WERI-Rb-1 (cell line): ENCODE data around the gene VSX2.
A peak's percentile ranks its signal among the peaks of the same experiment; 100 is the strongest.

ENCODE experiments used
- DNase-seq: peaks from one replicate; pipeline ENCODE4 v3.0.0-alpha.2; 2020
- H3K27ac ChIP-seq: fragments of 250-450 bp; sonication (Bioruptor Pico); 2 replicates; pipeline ENCODE4 v1.5.1; 2020; ENCODE audit warnings: mild to moderate bottlenecking, moderate library complexity
- H3K27me3 ChIP-seq: fragments of 250-450 bp; sonication (Bioruptor Pico); 2 replicates; pipeline ENCODE4 v1.5.1; 2021; ENCODE audit warnings: mild to moderate bottlenecking, low read depth, moderate library complexity; ENCODE audit not compliant: insufficient read depth, severe bottlenecking
- H3K36me3 ChIP-seq: fragments of 250-450 bp; sonication (Bioruptor Pico); 2 replicates; pipeline ENCODE4 v1.5.1; 2020; ENCODE audit warnings: mild to moderate bottlenecking, moderate library complexity
- H3K4me3 ChIP-seq: 2 replicates; pipeline ENCODE4 v1.5.1; 2011; ENCODE audit warnings: low read depth, mild to moderate bottlenecking, control low read depth, low read length
- H3K9me3 ChIP-seq: fragments of 250-450 bp; sonication (Bioruptor Pico); 2 replicates; pipeline ENCODE4 v1.5.1; 2021; ENCODE audit warnings: mild to moderate bottlenecking, moderate library complexity; ENCODE audit not compliant: severe bottlenecking
- CTCF ChIP-seq: IDR thresholded peaks from 2 replicates; pipeline ENCODE4 v1.5.1; 2011; ENCODE audit warnings: low read depth, mild to moderate bottlenecking, control low read depth, inconsistent platforms, low read length

The VSX2 gene

GRCh38 chr14:74302634-74303569, 63.7 kb downstream of the VSX2 start, which contains the start of gene ABCD4:
ABCD4 (minus strand) TSS chr14:74302934; CDS start chr14:74302912, 22 bp downstream.
- peak; percentile 98 for DNase-seq
- peaks cover 21% of the 10 kb centered on the region for H3K36me3 ChIP-seq
- peak; percentile 48 for TF ChIP-seq CTCF
- H3K27me3 ChIP-seq, result no peaks in the 10 kb centered on the region
- peak within 1 kb of the TSS; percentile 90 for H3K27ac ChIP-seq
- H3K4me3 ChIP-seq, result peak within 1 kb of the TSS; percentile 94
- no peaks in the 10 kb centered on the region for H3K9me3 ChIP-seq

GRCh38 chr14:74308695-74309094, 69.4 kb downstream of the VSX2 start:
- Histone ChIP-seq H3K27ac (no peak overlapping the region), H3K36me3 (no peaks in the 10 kb centered on the region), H3K9me3 (no peaks in the 10 kb centered on the region), H3K4me3 (no peak overlapping the region), H3K27me3 (no peaks in the 10 kb centered on the region)
- TF ChIP-seq CTCF, result no peak
- DNase-seq, result no peak

- Histone ChIP-seq H3K4me3 (no peak overlapping the region), H3K9me3 (no peaks in the 10 kb centered on the region), H3K36me3 (no peaks in the 10 kb centered on the region), H3K27ac (no peak overlapping the region), H3K27me3 (no peaks in the 10 kb centered on the region)
- no peak for DNase-seq
- no peak for TF ChIP-seq CTCF
Measured at GRCh38 chr14:74309125-74310022, 70.1 kb downstream of the VSX2 start.

- TF ChIP-seq CTCF, result no peak
Measured at GRCh38 chr14:74312161-74312560, 72.9 kb downstream of the VSX2 start.

More at GRCh38 chr14:74312161-74312560, 72.9 kb downstream of the VSX2 start:
- H3K36me3 ChIP-seq, result no peaks in the 10 kb centered on the region
- no peak overlapping the region for H3K4me3 ChIP-seq
- no peak overlapping the region for H3K27ac ChIP-seq
- H3K9me3 ChIP-seq, result no peaks in the 10 kb centered on the region
- no peaks in the 10 kb centered on the region for H3K27me3 ChIP-seq
- DNase-seq, result no peak
